ENCODE data around the gene SFR1. TPM values are rescaled to one million over a fixed set of nuclear protein-coding genes. Genes with fewer than 3 reads are reported as not detected.
A peak's percentile ranks its signal among the peaks of the same experiment; 100 is the strongest.

The SFR1 gene
- total RNA-seq: 10 to 100 TPM; 13.6 to 15.5 TPM
- 13.7 TPM for polyA plus RNA-seq

GRCh38 chr10:104121485-104122224, at the start of gene SFR1:
Gene SFR1, plus strand, starts transcription at chr10:104122171. Its CDS starts 13 bp downstream, at chr10:104122184.
- H3K36me3 Mint-ChIP-seq: peaks cover 0 to 29% (median 3%) of the 10 kb centered on the region in 3 donors
- H3K27ac Mint-ChIP-seq: peak within 1 kb of the TSS; percentile 98 to 100 (median 99)
- peaks cover 1 to 11% of the 10 kb centered on the region in 2 donors for H3K27me3 Mint-ChIP-seq
- H3K27ac ChIP-seq (ENCODE audit: low read depth, low read length): peak within 1 kb of the TSS; percentile 100
- peak within 1 kb of the TSS; percentile 97 for H3K4me3 ChIP-seq (ENCODE audit: low read length)
- peak within 1 kb of the TSS; percentile 94 to 97 (median 96) for H3K4me3 Mint-ChIP-seq
- no peaks in the 10 kb centered on the region for H3K9me3 ChIP-seq (ENCODE audit: low read length)
- ChIA-PET CTCF (interaction anchor here (0.8 to 2.9 kb wide), 26 partner anchors 11 to 248 kb away, joined by 3 to 13 read pairs (median 3); partner anchors contain the start of genes CFAP58, GSTO2 and STN1), POLR2A (interaction anchor here (0.6 to 2.2 kb wide), 18 partner anchors 10 to 537 kb away, joined by 3 to 12 read pairs (median 5); partner anchors contain the start of genes GSTO1, GSTO2, ITPRIP and STN1)
- peak; percentile 99 to 100 (median 99) for DNase-seq
- no peaks in the 10 kb centered on the region for H3K27me3 ChIP-seq (ENCODE audit: insufficient read depth, low read length, poor library complexity, severe bottlenecking)
- no peaks in the 10 kb centered on the region for H3K36me3 ChIP-seq (ENCODE audit: insufficient read depth, low read length)
- H3K4me1 ChIP-seq (ENCODE audit: insufficient read depth, low read length): peaks cover 17% of the 10 kb centered on the region
- H3K9me3 Mint-ChIP-seq: no peaks in the 10 kb centered on the region
- H3K4me1 Mint-ChIP-seq: peaks cover 19 to 28% (median 22%) of the 10 kb centered on the region in 3 donors

- no peaks in the 10 kb centered on the region for H3K27me3 ChIP-seq (ENCODE audit: insufficient read depth, low read length, poor library complexity, severe bottlenecking)
- H3K9me3 ChIP-seq (ENCODE audit: low read length): no peaks in the 10 kb centered on the region
- Mint-ChIP-seq H3K9me3 (no peaks in the 10 kb centered on the region), H3K4me1 (peaks cover 0 to 2% (median 0%) of the 10 kb centered on the region in 3 donors), H3K27me3 (peaks cover 0 to 2% of the 10 kb centered on the region in 2 donors), H3K36me3 (no peaks in the 10 kb centered on the region), H3K4me3 (no peak overlapping the region), H3K27ac (peak overlapping the region in 3 of 8 donors; percentile 17 to 43 (median 42))
- no peak for DNase-seq
- no peak overlapping the region for H3K27ac ChIP-seq (ENCODE audit: low read depth, low read length)
- no peaks in the 10 kb centered on the region for H3K36me3 ChIP-seq (ENCODE audit: insufficient read depth, low read length)
- CTCF ChIA-PET: interaction anchor here (0.8 kb wide), 1 partner anchor 185 kb away, joined by 3 read pairs; no protein-coding TSS in a partner anchor
- POLR2A ChIA-PET: no interaction called here
- H3K4me1 ChIP-seq (ENCODE audit: insufficient read depth, low read length): no peaks in the 10 kb centered on the region
- H3K4me3 ChIP-seq (ENCODE audit: low read length): no peak overlapping the region
Measured at GRCh38 chr10:104072786-104073185, 49.2 kb upstream of the SFR1 start.

GRCh38 chr10:104074505-104074904, 47.5 kb upstream of the SFR1 start:
- POLR2A ChIA-PET: no interaction called here
- no peaks in the 10 kb centered on the region for H3K36me3 Mint-ChIP-seq
- H3K9me3 Mint-ChIP-seq: no peaks in the 10 kb centered on the region
- no peak for DNase-seq
- H3K4me3 Mint-ChIP-seq: no peak overlapping the region
- Histone ChIP-seq H3K27ac (ENCODE audit: low read depth, low read length) (no peak overlapping the region), H3K4me1 (ENCODE audit: insufficient read depth, low read length) (no peaks in the 10 kb centered on the region), H3K36me3 (ENCODE audit: insufficient read depth, low read length) (no peaks in the 10 kb centered on the region), H3K9me3 (ENCODE audit: low read length) (no peaks in the 10 kb centered on the region), H3K4me3 (ENCODE audit: low read length) (no peak overlapping the region), H3K27me3 (ENCODE audit: insufficient read depth, low read length, poor library complexity, severe bottlenecking) (no peaks in the 10 kb centered on the region)
- H3K27ac Mint-ChIP-seq: no peak overlapping the region
- peaks cover 0 to 2% of the 10 kb centered on the region in 2 donors for H3K27me3 Mint-ChIP-seq
- H3K4me1 Mint-ChIP-seq: peaks cover 0 to 2% (median 0%) of the 10 kb centered on the region in 3 donors
- CTCF ChIA-PET: no interaction called here

GRCh38 chr10:104076743-104077160, 45.2 kb upstream of the SFR1 start:
- no peaks in the 10 kb centered on the region for H3K9me3 Mint-ChIP-seq
- Histone ChIP-seq H3K27me3 (ENCODE audit: insufficient read depth, low read length, poor library complexity, severe bottlenecking) (no peaks in the 10 kb centered on the region), H3K27ac (ENCODE audit: low read depth, low read length) (no peak overlapping the region), H3K36me3 (ENCODE audit: insufficient read depth, low read length) (no peaks in the 10 kb centered on the region), H3K4me1 (ENCODE audit: insufficient read depth, low read length) (no peaks in the 10 kb centered on the region), H3K9me3 (ENCODE audit: low read length) (no peaks in the 10 kb centered on the region), H3K4me3 (ENCODE audit: low read length) (no peak overlapping the region)
- POLR2A ChIA-PET: no interaction called here
- no peaks in the 10 kb centered on the region for H3K36me3 Mint-ChIP-seq
- CTCF ChIA-PET: no interaction called here
- no peak overlapping the region for H3K27ac Mint-ChIP-seq
- DNase-seq: no peak
- H3K4me3 Mint-ChIP-seq: no peak overlapping the region
- peaks cover 0 to under 1% (median 0%) of the 10 kb centered on the region in 3 donors for H3K4me1 Mint-ChIP-seq
- H3K27me3 Mint-ChIP-seq: no peaks in the 10 kb centered on the region

GRCh38 chr10:104077247-104077646, 44.7 kb upstream of the SFR1 start:
- CTCF ChIA-PET: interaction anchor here (1.3 to 1.6 kb wide), 2 partner anchors 187 to 189 kb away, joined by 3 to 4 read pairs; no protein-coding TSS in a partner anchor

GRCh38 chr10:104077663-104078151, 44.3 kb upstream of the SFR1 start:
- POLR2A ChIA-PET: no interaction called here
- no peak overlapping the region for H3K4me3 ChIP-seq (ENCODE audit: low read length)
- CTCF ChIA-PET: interaction anchor here (1.3 to 1.6 kb wide), 2 partner anchors 188 to 190 kb away, joined by 3 to 4 read pairs; no protein-coding TSS in a partner anchor
- Mint-ChIP-seq H3K27ac (no peak overlapping the region), H3K4me3 (no peak overlapping the region), H3K9me3 (no peaks in the 10 kb centered on the region), H3K4me1 (no peaks in the 10 kb centered on the region), H3K36me3 (no peaks in the 10 kb centered on the region), H3K27me3 (no peaks in the 10 kb centered on the region)
- no peak for DNase-seq
- no peaks in the 10 kb centered on the region for H3K36me3 ChIP-seq (ENCODE audit: insufficient read depth, low read length)
- H3K27ac ChIP-seq (ENCODE audit: low read depth, low read length): no peak overlapping the region
- H3K27me3 ChIP-seq (ENCODE audit: insufficient read depth, low read length, poor library complexity, severe bottlenecking): no peaks in the 10 kb centered on the region
- H3K4me1 ChIP-seq (ENCODE audit: insufficient read depth, low read length): no peaks in the 10 kb centered on the region
- no peaks in the 10 kb centered on the region for H3K9me3 ChIP-seq (ENCODE audit: low read length)

More at GRCh38 chr10:104077247-104077646, 44.7 kb upstream of the SFR1 start:
- no peak overlapping the region for H3K27ac ChIP-seq (ENCODE audit: low read depth, low read length)
- H3K4me3 ChIP-seq (ENCODE audit: low read length): no peak overlapping the region
- H3K27ac Mint-ChIP-seq: no peak overlapping the region
- no peaks in the 10 kb centered on the region for H3K4me1 ChIP-seq (ENCODE audit: insufficient read depth, low read length)
- no peaks in the 10 kb centered on the region for H3K9me3 Mint-ChIP-seq
- no peaks in the 10 kb centered on the region for H3K4me1 Mint-ChIP-seq
- no peaks in the 10 kb centered on the region for H3K27me3 ChIP-seq (ENCODE audit: insufficient read depth, low read length, poor library complexity, severe bottlenecking)
- POLR2A ChIA-PET: no interaction called here
- H3K36me3 ChIP-seq (ENCODE audit: insufficient read depth, low read length): no peaks in the 10 kb centered on the region
- H3K27me3 Mint-ChIP-seq: no peaks in the 10 kb centered on the region
- H3K9me3 ChIP-seq (ENCODE audit: low read length): no peaks in the 10 kb centered on the region
- no peak overlapping the region for H3K4me3 Mint-ChIP-seq
- no peak for DNase-seq
- H3K36me3 Mint-ChIP-seq: no peaks in the 10 kb centered on the region

- H3K36me3 ChIP-seq (ENCODE audit: insufficient read depth, low read length): no peaks in the 10 kb centered on the region
- peak in 1 of 5 donors; percentile 4 for DNase-seq
- no peaks in the 10 kb centered on the region for H3K9me3 ChIP-seq (ENCODE audit: low read length)
- H3K27me3 Mint-ChIP-seq: no peaks in the 10 kb centered on the region
- H3K4me1 Mint-ChIP-seq: no peaks in the 10 kb centered on the region
- no peaks in the 10 kb centered on the region for H3K36me3 Mint-ChIP-seq
- H3K4me1 ChIP-seq (ENCODE audit: insufficient read depth, low read length): no peaks in the 10 kb centered on the region
- no peak overlapping the region for H3K4me3 ChIP-seq (ENCODE audit: low read length)
- H3K9me3 Mint-ChIP-seq: no peaks in the 10 kb centered on the region
- no peak overlapping the region for H3K27ac Mint-ChIP-seq
- H3K27me3 ChIP-seq (ENCODE audit: insufficient read depth, low read length, poor library complexity, severe bottlenecking): no peaks in the 10 kb centered on the region
- no peak overlapping the region for H3K27ac ChIP-seq (ENCODE audit: low read depth, low read length)
- CTCF ChIA-PET: interaction anchor here (1.0 to 3.0 kb wide), 3 partner anchors 17 to 194 kb away, joined by 3 to 17 read pairs (median 7); no protein-coding TSS in a partner anchor
- H3K4me3 Mint-ChIP-seq: no peak overlapping the region
- POLR2A ChIA-PET: no interaction called here
Measured at GRCh38 chr10:104080762-104081161, 41.2 kb upstream of the SFR1 start.

- Mint-ChIP-seq H3K27ac (no peak overlapping the region), H3K9me3 (no peaks in the 10 kb centered on the region), H3K27me3 (no peaks in the 10 kb centered on the region), H3K4me3 (no peak overlapping the region), H3K4me1 (no peaks in the 10 kb centered on the region), H3K36me3 (no peaks in the 10 kb centered on the region)
- Histone ChIP-seq H3K4me3 (ENCODE audit: low read length) (no peak overlapping the region), H3K9me3 (ENCODE audit: low read length) (no peaks in the 10 kb centered on the region), H3K36me3 (ENCODE audit: insufficient read depth, low read length) (no peaks in the 10 kb centered on the region), H3K27ac (ENCODE audit: low read depth, low read length) (no peak overlapping the region), H3K4me1 (ENCODE audit: insufficient read depth, low read length) (no peaks in the 10 kb centered on the region), H3K27me3 (ENCODE audit: insufficient read depth, low read length, poor library complexity, severe bottlenecking) (no peaks in the 10 kb centered on the region)
- no peak for DNase-seq
- ChIA-PET CTCF (interaction anchor here (1.0 to 3.0 kb wide), 4 partner anchors 13 to 195 kb away, joined by 3 to 17 read pairs (median 4); no protein-coding TSS in a partner anchor), POLR2A (no interaction called here)
Measured at GRCh38 chr10:104081998-104082397, 40.0 kb upstream of the SFR1 start.

All from CD8-positive, alpha-beta memory T cell (primary cell).